GM21381 (cell line): Measurements from ENCODE around the gene FBXO15.

ENCODE experiments used
- ATAC-seq: cut with Tn5 transposase; IDR thresholded peaks from one replicate; pipeline ENCODE4 v1.9.1; 2021; ENCODE audit warnings: mild to moderate bottlenecking, moderate library complexity; ENCODE audit not compliant: unreplicated experiment

The FBXO15 gene

GRCh38 chr18:74116633-74117554 lies 30.7 kb downstream of the FBXO15 start:
- no peak for ATAC-seq

- ATAC-seq = no peak
Observed at GRCh38 chr18:74115046-74115445, 32.6 kb downstream of the FBXO15 start.

- no peak for ATAC-seq
Observed at GRCh38 chr18:74114116-74114515, 33.5 kb downstream of the FBXO15 start.

GRCh38 chr18:74113711-74114110 lies 33.9 kb downstream of the FBXO15 start:
- ATAC-seq = no peak

- ATAC-seq = no peak
Observed at GRCh38 chr18:74110976-74111375, 36.7 kb downstream of the FBXO15 start.

GRCh38 chr18:74110149-74110548 lies 37.5 kb downstream of the FBXO15 start:
- ATAC-seq = no peak

GRCh38 chr18:74108460-74108859 lies 39.2 kb downstream of the FBXO15 start:
- no peak for ATAC-seq

- no peak for ATAC-seq
Observed at GRCh38 chr18:74097803-74098202, 49.8 kb downstream of the FBXO15 start.

GRCh38 chr18:74092922-74093321 lies 54.7 kb downstream of the FBXO15 start:
- ATAC-seq = no peak

- no peak for ATAC-seq
Observed at GRCh38 chr18:74084184-74084855, 63.3 kb downstream of the FBXO15 start.

- ATAC-seq = no peak
Observed at GRCh38 chr18:74083557-74083952, 64.1 kb downstream of the FBXO15 start.

- no peak for ATAC-seq
Observed at GRCh38 chr18:74082742-74083556, 64.7 kb downstream of the FBXO15 start.

GRCh38 chr18:74081966-74082741 lies 65.5 kb downstream of the FBXO15 start:
- ATAC-seq = peak; percentile 93

- ATAC-seq = no peak
Observed at GRCh38 chr18:74078257-74078656, 69.4 kb downstream of the FBXO15 start.

GRCh38 chr18:74074668-74075564 lies 72.7 kb downstream of the FBXO15 start:
- ATAC-seq = no peak

GRCh38 chr18:74073957-74074667 lies 73.5 kb downstream of the FBXO15 start:
- no peak for ATAC-seq

GRCh38 chr18:74069178-74070050 lies 78.2 kb downstream of the FBXO15 start:
- no peak for ATAC-seq

- ATAC-seq = no peak
Observed at GRCh38 chr18:74068296-74068695, 79.3 kb downstream of the FBXO15 start.
